DMS79 (cell line): ENCODE results near the gene SPEN.
"Not testable (repeated sequence)": the region's sequence is repeated elsewhere in the genome, so short reads cannot be mapped to it uniquely, and the experiment has no call there.

Experiments used
- DNase-seq: peaks from one replicate; lab custom pipeline; 2025; lab: John Stamatoyannopoulos, UW

The SPEN gene, protein sequence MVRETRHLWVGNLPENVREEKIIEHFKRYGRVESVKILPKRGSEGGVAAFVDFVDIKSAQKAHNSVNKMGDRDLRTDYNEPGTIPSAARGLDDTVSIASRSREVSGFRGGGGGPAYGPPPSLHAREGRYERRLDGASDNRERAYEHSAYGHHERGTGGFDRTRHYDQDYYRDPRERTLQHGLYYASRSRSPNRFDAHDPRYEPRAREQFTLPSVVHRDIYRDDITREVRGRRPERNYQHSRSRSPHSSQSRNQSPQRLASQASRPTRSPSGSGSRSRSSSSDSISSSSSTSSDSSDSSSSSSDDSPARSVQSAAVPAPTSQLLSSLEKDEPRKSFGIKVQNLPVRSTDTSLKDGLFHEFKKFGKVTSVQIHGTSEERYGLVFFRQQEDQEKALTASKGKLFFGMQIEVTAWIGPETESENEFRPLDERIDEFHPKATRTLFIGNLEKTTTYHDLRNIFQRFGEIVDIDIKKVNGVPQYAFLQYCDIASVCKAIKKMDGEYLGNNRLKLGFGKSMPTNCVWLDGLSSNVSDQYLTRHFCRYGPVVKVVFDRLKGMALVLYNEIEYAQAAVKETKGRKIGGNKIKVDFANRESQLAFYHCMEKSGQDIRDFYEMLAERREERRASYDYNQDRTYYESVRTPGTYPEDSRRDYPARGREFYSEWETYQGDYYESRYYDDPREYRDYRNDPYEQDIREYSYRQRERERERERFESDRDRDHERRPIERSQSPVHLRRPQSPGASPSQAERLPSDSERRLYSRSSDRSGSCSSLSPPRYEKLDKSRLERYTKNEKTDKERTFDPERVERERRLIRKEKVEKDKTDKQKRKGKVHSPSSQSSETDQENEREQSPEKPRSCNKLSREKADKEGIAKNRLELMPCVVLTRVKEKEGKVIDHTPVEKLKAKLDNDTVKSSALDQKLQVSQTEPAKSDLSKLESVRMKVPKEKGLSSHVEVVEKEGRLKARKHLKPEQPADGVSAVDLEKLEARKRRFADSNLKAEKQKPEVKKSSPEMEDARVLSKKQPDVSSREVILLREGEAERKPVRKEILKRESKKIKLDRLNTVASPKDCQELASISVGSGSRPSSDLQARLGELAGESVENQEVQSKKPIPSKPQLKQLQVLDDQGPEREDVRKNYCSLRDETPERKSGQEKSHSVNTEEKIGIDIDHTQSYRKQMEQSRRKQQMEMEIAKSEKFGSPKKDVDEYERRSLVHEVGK (N-terminal part only)

DNA sequence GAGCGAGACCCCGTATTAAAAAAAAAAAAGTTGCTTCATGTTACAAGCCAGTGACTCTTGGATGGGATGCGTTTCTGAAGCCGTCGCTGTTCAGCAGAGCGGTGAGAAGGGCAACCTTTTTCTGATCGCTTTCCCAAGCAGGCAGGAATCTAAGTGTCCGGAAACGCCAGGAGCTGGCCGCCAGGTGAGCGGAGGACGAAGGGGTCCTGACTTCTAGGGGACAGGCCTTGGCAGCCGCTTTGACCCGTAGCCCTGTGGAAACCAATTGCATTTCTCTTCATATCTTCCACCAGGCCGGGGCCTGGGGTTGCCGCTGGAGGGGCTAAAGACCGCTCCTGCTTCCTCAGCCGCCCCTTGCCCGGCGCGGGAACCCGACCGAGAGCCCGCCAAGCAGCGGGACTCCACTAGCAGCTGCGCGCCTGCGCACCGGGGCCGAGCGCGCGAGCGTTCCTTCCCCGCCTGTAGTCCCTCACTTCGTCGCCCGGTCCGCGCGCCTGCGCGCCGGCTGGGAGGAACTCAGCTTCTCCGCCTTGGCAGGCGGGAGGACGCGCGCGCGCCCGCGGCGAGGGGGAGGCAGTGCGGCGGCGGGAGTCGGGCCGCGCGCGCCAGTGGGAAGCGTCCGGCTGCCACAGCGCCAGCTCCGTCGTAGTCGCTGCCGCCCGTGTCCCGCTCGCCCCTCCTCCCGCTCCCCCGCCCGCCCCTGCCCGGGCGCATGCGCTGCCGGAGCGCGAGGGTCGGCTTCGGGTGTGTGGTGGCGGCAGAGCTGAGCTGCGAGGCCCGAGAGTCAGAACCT, at the start of gene SPEN:
SPEN (plus strand) TSS at position 608 of the 793 bp plus-strand sequence. CDS start 361 bp downstream, outside the sequence.
- peak; percentile 93 for DNase-seq

DNA sequence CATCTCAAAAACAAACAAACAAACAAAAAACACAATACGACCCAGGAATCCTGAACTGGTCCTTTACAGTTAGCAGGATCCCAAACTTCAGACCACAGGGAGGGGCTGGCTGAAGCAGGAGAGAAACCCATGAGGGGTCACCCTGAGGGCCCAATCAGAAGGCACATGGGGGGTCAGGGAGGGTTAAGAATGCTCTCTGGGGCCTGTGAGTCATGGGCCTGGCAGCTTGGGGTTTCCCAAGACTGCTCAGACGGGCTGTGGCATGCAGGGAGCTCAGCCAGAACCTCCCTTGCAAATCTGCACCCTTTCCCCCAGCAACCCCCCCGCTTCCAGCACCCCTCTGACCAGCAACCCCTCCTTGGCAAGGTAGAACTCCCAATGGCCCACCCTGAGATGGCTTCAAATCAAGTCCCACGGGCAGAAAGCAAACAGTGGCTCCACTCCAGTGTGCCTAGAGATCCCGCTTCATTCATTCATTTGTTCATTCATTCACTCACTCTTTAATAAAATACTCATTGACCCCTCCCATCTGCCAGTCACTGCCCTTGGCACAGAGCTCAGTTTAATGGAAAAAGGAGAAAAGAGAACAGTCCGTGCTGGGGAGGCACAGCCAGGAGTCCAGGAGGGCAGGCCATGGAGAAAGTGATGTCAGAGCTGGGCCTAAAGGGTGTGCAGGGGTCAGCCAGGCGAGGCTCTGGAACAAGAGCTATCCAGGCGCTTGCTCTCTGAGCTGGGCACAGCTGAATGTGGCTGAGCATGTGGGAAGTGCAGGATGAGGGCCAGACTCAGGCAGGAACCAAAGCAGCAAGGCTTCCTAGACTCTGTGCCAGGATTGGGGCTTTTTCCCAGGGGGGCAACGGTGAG, 48.3 kb upstream of the SPEN start:
- no peak for DNase-seq

DNA sequence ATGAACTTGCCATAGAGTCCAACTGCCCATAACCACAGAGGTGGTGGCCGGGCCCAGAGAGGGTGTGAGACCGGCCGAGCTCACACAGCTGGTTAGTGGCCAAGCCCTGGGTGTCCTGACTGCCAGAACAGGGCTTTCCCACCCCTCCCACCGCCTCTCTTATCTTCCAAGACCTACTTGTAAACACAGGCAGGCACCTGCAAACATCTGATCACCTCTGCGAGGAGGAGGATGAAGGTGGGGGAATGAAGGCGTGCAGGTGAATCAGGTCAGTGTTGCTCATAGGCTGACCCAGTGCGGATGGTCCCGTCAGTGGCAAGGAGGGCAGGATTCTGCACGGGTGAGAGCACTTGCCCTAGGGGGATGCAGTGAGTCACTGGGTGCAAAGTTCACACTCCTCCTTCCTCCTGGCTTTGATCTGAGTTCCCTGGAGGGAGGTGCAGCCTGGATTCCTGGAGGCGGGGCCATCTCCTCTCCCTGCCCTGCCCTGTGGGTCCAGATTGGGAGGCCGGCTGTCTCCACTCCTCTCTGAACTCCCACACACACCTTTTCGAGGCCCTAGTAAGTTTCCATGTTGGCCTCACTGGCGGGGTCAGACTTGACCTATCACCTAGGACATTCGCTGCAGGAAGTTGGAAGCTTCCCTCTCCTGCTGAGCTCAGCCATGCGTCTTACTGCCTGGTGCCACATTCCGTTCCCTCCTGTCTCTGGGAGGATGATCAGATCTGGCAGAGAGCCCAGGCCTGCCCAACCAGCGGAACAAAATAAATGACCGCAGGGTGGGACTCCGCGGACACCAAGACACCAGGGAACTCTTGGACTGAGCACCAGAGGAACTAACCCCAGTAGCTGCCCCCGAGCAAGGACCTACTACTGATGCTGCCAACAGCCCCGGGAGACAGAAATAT, 47.3 kb upstream of the SPEN start:
- DNase-seq = no peak

DNA sequence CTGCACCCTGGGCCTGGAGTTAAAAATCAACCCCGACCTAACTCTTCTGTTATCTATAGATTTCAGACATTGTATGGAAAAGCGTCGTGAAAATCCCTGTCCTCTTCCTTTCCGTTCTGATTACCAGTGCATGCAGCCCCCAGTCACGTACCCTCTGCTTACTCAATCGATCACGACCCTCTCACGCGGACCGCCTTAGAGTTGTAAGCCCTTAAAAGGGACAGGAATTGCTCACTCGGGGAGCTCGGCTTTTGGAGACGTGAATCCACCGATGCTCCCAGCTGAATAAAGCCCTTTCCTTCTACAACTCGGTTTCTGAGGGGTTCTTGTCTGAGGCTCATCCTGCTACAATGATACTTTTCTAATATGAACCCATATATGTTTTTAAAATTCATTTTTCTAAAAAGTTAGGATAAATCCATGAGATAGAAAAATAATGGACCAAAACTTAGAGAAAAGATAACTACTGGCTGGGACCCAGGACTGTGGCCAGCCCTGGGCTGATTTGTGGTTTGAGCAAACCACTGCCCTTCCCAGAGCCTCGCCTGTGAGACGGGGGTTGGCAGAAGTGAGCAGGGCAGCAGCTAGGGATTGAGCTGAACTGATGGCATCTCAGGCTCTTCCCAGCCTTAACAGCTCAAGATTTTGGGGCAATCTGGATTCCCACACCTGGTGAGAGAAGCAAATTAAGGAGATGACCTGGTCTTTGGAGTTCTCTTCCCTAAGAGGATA, 45.1 kb upstream of the SPEN start:
- DNase-seq = no peak

DNA sequence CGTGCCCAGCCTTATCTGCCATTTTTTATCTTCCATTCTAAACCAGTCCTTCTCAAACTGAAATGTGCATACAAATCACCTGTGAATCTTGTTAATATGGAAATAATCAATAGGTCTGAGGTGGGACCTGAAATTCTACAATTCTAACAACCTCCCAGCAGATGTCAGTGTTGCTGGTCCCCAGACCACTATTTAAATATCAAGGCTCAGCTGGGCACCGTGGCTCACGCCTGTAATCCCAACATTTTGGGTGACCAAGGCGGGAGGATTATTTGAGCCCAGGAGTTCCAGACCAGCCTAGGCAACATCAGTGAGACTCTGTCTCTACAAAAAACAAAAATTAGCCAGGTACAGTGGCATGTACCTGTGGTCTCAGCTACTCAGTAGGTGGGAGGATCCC, 44.1 kb upstream of the SPEN start:
- no peak for DNase-seq

DNA sequence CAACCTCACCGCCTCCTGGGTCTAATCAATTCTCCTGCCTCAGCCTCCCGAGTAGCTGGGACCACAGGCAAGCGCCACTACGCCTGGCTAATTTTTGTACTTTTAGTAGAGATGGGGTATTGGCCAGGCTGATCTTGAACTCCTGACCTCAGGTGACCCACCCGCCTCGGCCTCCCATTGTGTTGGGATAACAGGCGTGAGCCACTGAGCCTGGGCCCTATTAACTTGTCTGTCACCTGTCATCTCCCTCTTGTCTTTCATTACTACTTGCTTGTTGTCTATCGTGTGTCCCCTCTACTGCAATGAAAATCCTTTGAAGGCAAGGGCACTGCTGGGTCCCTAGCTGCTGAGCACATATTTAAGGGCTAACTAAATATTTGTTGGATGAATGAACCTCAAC, 43.4 kb upstream of the SPEN start:
- no peak for DNase-seq

DNA sequence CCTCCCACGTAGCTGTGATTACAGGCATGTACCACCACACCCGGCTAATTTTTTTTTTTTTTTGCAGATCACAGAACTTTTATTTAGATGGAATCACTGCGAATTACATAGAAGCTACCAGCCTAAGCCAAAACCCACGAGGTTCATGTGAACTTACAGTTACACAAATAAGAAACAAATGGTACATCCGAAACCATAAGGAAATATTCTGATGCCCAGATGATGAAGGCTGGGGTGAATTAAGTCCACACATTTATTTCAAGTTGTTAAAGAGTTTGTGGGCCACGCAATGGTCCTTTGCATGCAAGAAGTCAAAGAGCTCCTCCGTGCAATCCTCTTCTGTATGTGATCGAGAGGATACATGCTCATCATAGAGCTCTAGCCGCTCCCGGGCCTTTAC, 40.4 kb upstream of the SPEN start:
- DNase-seq = no peak

DNA sequence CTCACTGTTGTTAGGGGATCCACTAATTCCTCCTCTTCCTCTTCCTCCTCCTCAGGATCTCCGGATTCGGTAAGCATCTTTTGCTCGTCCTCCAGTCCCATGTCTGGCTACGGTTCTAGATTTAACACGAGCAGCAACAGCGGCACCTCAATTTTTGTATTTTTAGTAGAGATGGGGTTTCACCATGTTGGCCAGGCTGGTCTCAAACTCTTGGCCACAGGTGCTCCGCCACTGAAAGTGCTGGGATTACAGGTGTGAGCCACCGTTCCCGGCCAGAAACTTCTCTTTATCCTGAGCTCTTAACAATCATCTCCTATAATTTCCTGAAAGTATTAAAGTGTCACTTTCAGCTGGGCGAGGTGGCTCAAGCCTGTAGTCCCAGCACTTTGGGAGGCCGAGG, 40.0 kb upstream of the SPEN start, which contains the start of gene UQCRHL:
UQCRHL (minus strand) TSS at position 101 of the 400 bp plus-strand sequence; CDS start at position 101, 0 bp downstream.
- DNase-seq = not testable (repeated sequence)

DNA sequence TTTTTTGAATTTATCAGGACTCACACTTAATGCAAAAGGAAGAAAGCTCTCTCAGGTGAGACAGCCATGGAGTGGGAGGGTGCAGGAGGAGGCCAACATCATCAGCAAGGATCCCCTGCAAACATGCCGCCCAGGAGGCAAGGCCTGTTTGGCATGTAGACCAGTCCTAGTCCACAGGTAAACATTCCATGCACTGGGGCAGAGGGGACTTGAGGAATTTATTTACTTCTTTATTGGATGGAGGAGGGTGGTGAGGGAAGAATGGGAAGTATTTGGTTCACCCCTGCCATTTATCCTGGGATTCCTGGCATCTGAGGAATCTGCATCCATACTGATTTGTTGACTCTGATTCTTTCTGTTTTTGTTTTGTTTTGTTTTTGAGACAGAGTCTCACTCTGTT, 38.6 kb upstream of the SPEN start:
- no peak for DNase-seq

DNA sequence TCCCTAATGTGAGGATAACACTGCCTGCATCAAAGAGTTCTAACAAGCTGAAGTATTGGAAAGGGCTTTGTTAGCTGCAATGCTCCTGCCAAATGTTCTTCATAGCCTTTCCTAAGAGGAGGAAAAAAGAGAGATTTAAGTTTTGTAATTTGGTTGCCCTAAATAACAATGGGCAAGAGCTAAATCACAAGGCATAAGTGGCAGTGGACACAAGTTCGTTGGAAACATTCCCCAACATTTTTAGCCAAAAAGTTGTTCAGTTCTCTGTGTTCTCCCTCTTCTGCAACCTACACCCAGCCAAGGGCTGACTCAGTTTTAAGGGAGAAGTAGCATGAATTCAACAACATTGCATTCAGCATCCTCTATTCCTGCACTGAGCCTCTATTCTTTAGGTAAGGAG, 37.4 kb upstream of the SPEN start:
- no peak for DNase-seq

DNA sequence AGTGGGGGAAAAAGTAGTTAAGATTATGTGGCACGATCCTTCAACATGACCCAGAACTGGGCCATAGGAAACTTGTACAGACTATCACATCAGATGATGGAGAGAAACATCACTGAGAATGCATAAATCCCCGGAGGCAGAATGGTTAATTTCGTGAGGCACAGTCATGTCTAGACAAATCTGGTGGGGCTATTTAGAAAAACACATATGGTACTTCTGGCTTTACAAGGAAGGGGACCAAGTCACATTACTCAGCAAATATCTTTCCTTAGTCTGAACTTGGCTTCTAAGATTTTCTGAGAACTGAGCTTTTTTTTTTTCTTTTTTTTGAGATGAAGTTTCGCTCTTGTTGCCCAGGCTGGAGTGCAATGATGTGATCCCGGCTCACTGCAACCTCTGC, 30.8 kb upstream of the SPEN start:
- no peak for DNase-seq

DNA sequence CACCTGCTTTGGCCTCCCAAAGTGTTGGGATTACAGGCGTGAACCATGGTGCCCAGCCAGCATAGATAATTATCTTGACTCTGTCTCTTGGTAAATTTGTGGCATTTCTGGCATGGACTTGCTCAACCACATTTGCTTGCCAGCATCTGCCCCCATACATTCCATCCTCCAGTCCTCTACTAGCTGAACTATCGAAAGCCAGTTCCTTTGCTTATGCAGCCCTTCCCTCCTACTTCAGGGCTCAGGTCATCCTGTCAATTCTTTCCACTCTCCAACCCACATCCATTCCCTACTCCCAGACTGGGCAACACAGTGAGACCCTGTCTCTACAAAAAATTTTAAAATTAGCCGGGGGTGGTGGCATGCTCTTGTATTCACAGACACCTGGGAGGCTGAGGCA, 27.0 kb upstream of the SPEN start:
- no peak for DNase-seq

DNA sequence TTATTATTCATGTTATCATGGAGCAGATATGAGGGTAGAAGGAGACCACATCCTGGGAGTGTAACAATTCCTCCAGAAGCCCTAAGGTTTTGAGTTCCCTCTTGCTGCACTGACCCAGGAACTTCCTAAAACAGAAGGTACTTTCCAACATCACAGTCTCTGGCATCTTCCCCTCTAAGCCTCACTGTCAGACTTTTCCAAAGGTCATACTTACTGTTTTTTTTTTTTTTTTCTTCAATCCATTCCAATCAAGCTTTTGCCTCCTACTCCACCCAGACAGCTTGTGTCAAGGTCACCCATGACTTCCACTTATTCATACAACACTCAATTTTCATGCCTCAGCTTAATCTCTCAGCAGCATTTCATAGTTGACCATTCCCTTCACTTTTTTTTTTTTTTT, 21.7 kb upstream of the SPEN start:
- DNase-seq = no peak

DNA sequence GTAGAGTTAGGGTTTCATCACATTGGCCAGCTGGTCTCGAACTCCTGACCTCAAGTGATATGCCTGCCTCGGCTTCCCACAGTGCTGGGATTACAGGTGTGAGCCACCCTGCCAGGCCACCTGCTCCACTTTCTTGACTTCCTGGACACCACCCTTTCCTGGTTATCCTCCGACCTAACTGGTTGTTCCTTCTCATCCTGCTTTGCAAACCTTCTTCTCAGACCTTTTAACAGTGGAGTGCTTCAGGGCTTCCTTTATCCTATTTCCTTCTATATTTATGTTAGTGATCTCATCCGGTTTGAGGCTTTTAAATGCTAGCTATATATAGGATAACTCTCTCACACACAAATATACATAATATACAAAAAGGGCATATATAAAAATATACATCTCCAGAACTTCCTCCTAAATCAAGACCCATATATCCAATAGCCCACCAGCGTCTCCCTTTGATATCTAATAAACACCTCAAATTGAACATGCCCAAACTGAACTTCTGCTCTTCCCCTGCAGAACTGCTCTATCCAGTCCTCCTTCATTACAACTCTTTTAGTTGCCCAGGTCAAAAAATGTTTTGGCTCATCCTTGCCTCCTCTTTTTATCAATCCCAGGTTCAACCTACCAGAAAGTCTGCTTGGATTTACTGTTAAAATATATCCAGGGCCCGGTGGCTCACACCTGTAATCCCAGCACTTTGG, 20.5 kb upstream of the SPEN start:
- DNase-seq = no peak

DNA sequence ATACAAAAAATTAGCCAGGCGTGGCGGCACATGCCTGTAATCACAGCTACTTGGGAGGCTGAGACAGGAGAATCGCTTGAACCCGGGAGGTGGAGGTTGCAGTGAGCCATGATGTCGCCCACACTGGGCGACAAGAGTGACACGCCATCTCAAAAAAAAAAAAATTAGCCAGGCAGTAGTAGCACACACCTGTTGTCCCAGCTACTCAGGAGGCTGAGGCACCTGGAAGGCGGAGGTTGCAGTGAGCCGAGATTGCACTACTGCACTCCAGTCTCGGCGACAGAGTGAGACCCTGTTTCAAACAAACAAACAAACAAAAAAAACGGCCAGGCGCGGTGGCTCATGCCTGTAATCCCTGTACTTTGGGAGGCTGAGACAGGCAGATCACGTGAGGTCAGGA, 19.9 kb upstream of the SPEN start:
- not testable (repeated sequence) for DNase-seq

DNA sequence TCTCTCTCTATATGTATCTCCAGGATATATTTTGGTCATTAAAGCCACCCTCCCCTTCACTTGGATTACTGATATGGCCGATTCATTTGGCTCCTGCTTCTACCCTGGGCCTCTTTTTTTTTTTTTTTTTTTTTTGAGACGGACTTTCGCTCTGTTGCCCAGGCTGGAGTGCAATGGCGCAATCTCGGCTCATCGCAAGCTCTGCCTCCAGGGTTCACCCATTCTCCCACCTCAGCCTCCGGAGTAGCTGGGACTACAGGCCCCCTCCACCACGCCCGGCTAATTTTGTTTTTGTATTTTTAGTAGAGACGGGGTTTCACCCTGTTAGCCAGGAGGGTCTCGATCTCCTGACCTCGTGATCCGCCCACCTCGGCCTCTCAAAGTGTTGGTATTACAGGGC, 18.6 kb upstream of the SPEN start:
- not testable (repeated sequence) for DNase-seq

DNA sequence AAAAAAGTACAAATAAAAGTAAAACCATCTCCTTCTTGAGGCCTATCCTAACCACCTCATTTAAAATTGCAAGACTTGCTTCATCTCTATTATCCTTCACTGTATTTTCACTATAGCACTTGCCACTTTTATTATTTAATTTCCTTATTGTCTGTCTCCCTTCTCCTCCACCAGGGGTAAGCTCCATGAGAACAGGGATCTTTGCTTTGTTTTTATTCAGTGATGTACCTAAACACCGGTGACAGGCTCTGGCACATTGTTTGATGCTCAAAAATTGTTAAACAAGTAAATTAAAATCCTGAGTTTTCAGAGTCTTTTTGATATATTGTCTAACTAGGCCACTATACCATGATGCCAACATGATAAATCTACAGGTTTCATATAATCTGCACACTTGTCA, 17.2 kb upstream of the SPEN start:
- no peak for DNase-seq

DNA sequence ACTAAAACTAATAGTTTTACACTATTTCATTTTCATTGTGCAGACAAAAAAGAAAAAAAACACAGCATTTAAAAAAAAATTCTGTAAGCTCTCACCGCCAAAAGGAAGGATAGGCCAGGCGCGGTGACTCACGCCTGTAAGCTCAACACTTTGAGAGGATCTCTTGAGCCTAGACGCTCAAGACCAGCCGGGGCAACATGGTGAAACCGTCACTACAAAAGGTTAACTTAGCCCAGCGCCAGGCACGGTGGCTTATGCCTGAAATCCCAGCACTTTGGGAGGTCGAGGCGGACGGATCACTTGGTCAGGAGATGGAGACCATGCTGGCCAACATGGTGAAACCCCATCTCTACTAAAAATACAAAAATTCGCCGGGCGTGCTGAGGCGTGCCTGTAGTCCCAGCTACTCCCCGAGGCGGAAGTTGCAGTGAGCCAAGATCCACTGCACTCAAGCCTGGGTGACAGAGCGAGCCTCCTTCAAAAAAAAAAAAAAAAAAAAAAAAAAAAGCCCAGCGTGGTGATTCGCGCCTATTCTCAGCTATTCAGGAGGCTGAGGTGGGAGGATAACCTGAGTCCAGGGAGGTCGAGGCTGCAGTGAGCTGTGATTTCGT, 14.3 kb upstream of the SPEN start:
- DNase-seq = peak; percentile 92
